SJSA1 (cell line): Measurements from ENCODE around the gene TGM2. TPM values are rescaled to one million over a fixed set of nuclear protein-coding genes. Genes with fewer than 3 reads are reported as not detected.
A peak's percentile ranks its signal among the peaks of the same experiment; 100 is the strongest.

Source experiments
- DNase-seq, 2 experiments: peaks; one replicate each; pipeline ENCODE4 v3.0.0-alpha.2; 2015 to 2020; ENCODE audit warnings: low spot score in 2 of 2, low read depth in 1 of 2
- H3K27ac ChIP-seq: fragments of 250-450 bp; sonication (Bioruptor Pico); 2 replicates; pipeline ENCODE4 v1.5.1; 2020; ENCODE audit warnings: mild to moderate bottlenecking, moderate library complexity
- H3K27me3 ChIP-seq: fragments of 250-450 bp; sonication (Bioruptor Pico); replicated peaks from 2 replicates; pipeline ENCODE4 v1.5.1; 2020; ENCODE audit warnings: mild to moderate bottlenecking, moderate library complexity
- H3K36me3 ChIP-seq: fragments of 250-450 bp; sonication (Bioruptor Pico); 2 replicates; pipeline ENCODE4 v1.5.1; 2020; ENCODE audit warnings: mild to moderate bottlenecking
- H3K4me1 ChIP-seq: fragments of 250-450 bp; sonication (Bioruptor Pico); replicated peaks from 2 replicates; pipeline ENCODE4 v1.6.1; 2021; ENCODE audit warnings: mild to moderate bottlenecking
- H3K4me3 ChIP-seq: fragments of 250-450 bp; sonication (Bioruptor Pico); 2 replicates; pipeline ENCODE4 v1.5.1; 2020; ENCODE audit warnings: mild to moderate bottlenecking
- H3K9me3 ChIP-seq: fragments of 250-450 bp; sonication (Bioruptor Pico); replicated peaks from 2 replicates; pipeline ENCODE4 v1.5.1; 2020; ENCODE audit warnings: mild to moderate bottlenecking
- total RNA-seq: library from RNA; depleted of rRNA; stranded (reverse); fragments of >200 nt; shearing (Covaris generic); gene quantifications from 2 replicates; pipeline ENCODE4 v1.2.3, GENCODE V29; 2014

TGM2 gene
- total RNA-seq, 1 experiment from 2014 or later, result 32.2 TPM

- Histone ChIP-seq H3K36me3 (peaks cover 46% of the 10 kb centered on the region), H3K4me1 (peaks cover 48% of the 10 kb centered on the region), H3K27me3 (no peaks in the 10 kb centered on the region), H3K27ac (no peak overlapping the region), H3K4me3 (no peak overlapping the region), H3K9me3 (no peaks in the 10 kb centered on the region)
- DNase-seq, result no peak
Measured at GRCh38 chr20:38136421-38137245, 28.4 kb downstream of the TGM2 start.

- H3K4me1 ChIP-seq, result peaks cover 46% of the 10 kb centered on the region
- H3K36me3 ChIP-seq, result peaks cover 46% of the 10 kb centered on the region
- H3K27me3 ChIP-seq, result no peaks in the 10 kb centered on the region
- no peak overlapping the region for H3K4me3 ChIP-seq
- no peaks in the 10 kb centered on the region for H3K9me3 ChIP-seq
- peak overlapping the region; percentile 60 for H3K27ac ChIP-seq
- DNase-seq, result no peak
Measured at GRCh38 chr20:38135651-38136420, 29.2 kb downstream of the TGM2 start.

GRCh38 chr20:38135271-38135650 lies 29.8 kb downstream of the TGM2 start:
- Histone ChIP-seq H3K4me3 (no peak overlapping the region), H3K4me1 (peaks cover 41% of the 10 kb centered on the region), H3K36me3 (peaks cover 46% of the 10 kb centered on the region), H3K27me3 (no peaks in the 10 kb centered on the region), H3K9me3 (no peaks in the 10 kb centered on the region), H3K27ac (peak overlapping the region; percentile 60)
- DNase-seq, result no peak

- peak; percentile 80 to 86 for DNase-seq
- no peak overlapping the region for H3K4me3 ChIP-seq
- no peaks in the 10 kb centered on the region for H3K27me3 ChIP-seq
- H3K4me1 ChIP-seq, result peaks cover 35% of the 10 kb centered on the region
- H3K9me3 ChIP-seq, result no peaks in the 10 kb centered on the region
- H3K36me3 ChIP-seq, result peaks cover 44% of the 10 kb centered on the region
- H3K27ac ChIP-seq, result peak overlapping the region; percentile 60
Measured at GRCh38 chr20:38134427-38135270, 30.4 kb downstream of the TGM2 start.

- H3K9me3 ChIP-seq, result no peaks in the 10 kb centered on the region
- H3K27me3 ChIP-seq, result no peaks in the 10 kb centered on the region
- no peak for DNase-seq
- peaks cover 30% of the 10 kb centered on the region for H3K4me1 ChIP-seq
- peaks cover 36% of the 10 kb centered on the region for H3K36me3 ChIP-seq
- H3K27ac ChIP-seq, result peak overlapping the region; percentile 60
- H3K4me3 ChIP-seq, result no peak overlapping the region
Measured at GRCh38 chr20:38133680-38134426, 31.2 kb downstream of the TGM2 start.

- Histone ChIP-seq H3K9me3 (no peaks in the 10 kb centered on the region), H3K4me1 (peaks cover 33% of the 10 kb centered on the region), H3K36me3 (peaks cover 34% of the 10 kb centered on the region), H3K4me3 (no peak overlapping the region), H3K27me3 (no peaks in the 10 kb centered on the region), H3K27ac (no peak overlapping the region)
- no peak for DNase-seq
Measured at GRCh38 chr20:38132910-38133501, 32.1 kb downstream of the TGM2 start.

GRCh38 chr20:38132156-38132909 lies 32.7 kb downstream of the TGM2 start:
- Histone ChIP-seq H3K4me3 (no peak overlapping the region), H3K4me1 (peaks cover 40% of the 10 kb centered on the region), H3K9me3 (no peaks in the 10 kb centered on the region), H3K27me3 (no peaks in the 10 kb centered on the region), H3K36me3 (peaks cover 27% of the 10 kb centered on the region), H3K27ac (no peak overlapping the region)
- no peak for DNase-seq

GRCh38 chr20:38131588-38132121 lies 33.4 kb downstream of the TGM2 start:
- H3K9me3 ChIP-seq, result no peaks in the 10 kb centered on the region
- peaks cover 47% of the 10 kb centered on the region for H3K4me1 ChIP-seq
- no peaks in the 10 kb centered on the region for H3K27me3 ChIP-seq
- no peak for DNase-seq
- H3K27ac ChIP-seq, result no peak overlapping the region
- peaks cover 24% of the 10 kb centered on the region for H3K36me3 ChIP-seq
- no peak overlapping the region for H3K4me3 ChIP-seq

GRCh38 chr20:38130687-38131587 lies 34.1 kb downstream of the TGM2 start:
- DNase-seq, result no peak
- no peak overlapping the region for H3K27ac ChIP-seq
- no peaks in the 10 kb centered on the region for H3K27me3 ChIP-seq
- peaks cover 20% of the 10 kb centered on the region for H3K36me3 ChIP-seq
- no peaks in the 10 kb centered on the region for H3K9me3 ChIP-seq
- peaks cover 54% of the 10 kb centered on the region for H3K4me1 ChIP-seq
- H3K4me3 ChIP-seq, result no peak overlapping the region

GRCh38 chr20:38129893-38130609 lies 35.0 kb downstream of the TGM2 start:
- Histone ChIP-seq H3K9me3 (no peaks in the 10 kb centered on the region), H3K36me3 (peaks cover 14% of the 10 kb centered on the region), H3K27ac (no peak overlapping the region), H3K27me3 (no peaks in the 10 kb centered on the region), H3K4me3 (no peak overlapping the region), H3K4me1 (peaks cover 55% of the 10 kb centered on the region)
- no peak for DNase-seq
